Upper lobe of left lung (tissue), 4 donors: Measurements from ENCODE around the gene COX6B2.

ENCODE experiments used
- CTCF ChIP-seq, 6 experiments: fragments of 450-650 bp in 4 of 6; fragments of 200-600 bp in 2 of 6; sonication (generic) in 2 of 6; IDR thresholded peaks; one replicate each; pipeline ENCODE4 v1.5.1; 2016 to 2019; ENCODE audit warnings: antibody characterized with exemption in 6 of 6
- EP300 ChIP-seq, 4 donors: sonication (generic); formaldehyde crosslinking; IDR thresholded peaks; one replicate each; pipeline ENCODE4 v1.5.1; 2017; ENCODE audit warnings: antibody characterized with exemption in 4 of 4, control low read depth in 2 of 4
- POLR2A ChIP-seq, 4 donors: fragments of 450-650 bp; IDR thresholded peaks; one replicate each; pipeline ENCODE4 v1.5.1; 2016 to 2017; ENCODE audit warnings: antibody characterized with exemption in 4 of 4, mild to moderate bottlenecking in 2 of 4

GRCh38 chr19:55368701-55369563 is 14.4 kb upstream of the COX6B2 start:
- TF ChIP-seq POLR2A (IDR thresholded peaks at IDR 0.05) (no peak), CTCF (IDR thresholded peaks at IDR 0.05) (no peak), EP300 (IDR thresholded peaks at IDR 0.05) (no peak)
